Keratinocyte (primary cell): Measurements from ENCODE around the gene SRP68. TPM values are rescaled to one million over a fixed set of nuclear protein-coding genes. Genes with fewer than 3 reads are reported as not detected.

Experiments used
- DNase-seq: peaks from one replicate; pipeline ENCODE4 v3.0.0-alpha.2; 2011; ENCODE audit warnings: low read depth, missing footprints, low spot score
- FAIRE-seq: peaks from 2 replicates; lab custom pipeline; 2011; peaks lifted over from hg19 to GRCh38; lab: Jason Lieb, UNC
- H2AFZ ChIP-seq: 2 replicates; pipeline ENCODE4 v1.6.0; 2012; ENCODE audit warnings: low read length, control low read depth, inconsistent platforms; ENCODE audit not compliant: control insufficient read depth
- H3K27ac ChIP-seq: 2 replicates; pipeline ENCODE4 v1.5.1; 2011; ENCODE audit warnings: low read length; ENCODE audit not compliant: control insufficient read depth, insufficient read depth
- H3K27me3 ChIP-seq: 3 replicates; pipeline ENCODE4 v1.6.0; 2011; ENCODE audit warnings: low read length; ENCODE audit not compliant: control insufficient read depth, insufficient read depth; ENCODE audit errors: extremely low read depth
- H3K36me3 ChIP-seq, 2 experiments: 2 replicates in 1 of 2; 3 replicates in 1 of 2; pipeline ENCODE4 v1.5.1; 2011; ENCODE audit warnings: low read length in 2 of 2, mild to moderate bottlenecking in 1 of 2; ENCODE audit not compliant: control insufficient read depth in 2 of 2, insufficient read depth in 2 of 2; ENCODE audit errors: extremely low read depth in 1 of 2
- H3K4me1 ChIP-seq: 3 replicates; pipeline ENCODE4 v1.5.1; 2011; ENCODE audit warnings: low read length; ENCODE audit not compliant: control insufficient read depth, insufficient read depth; ENCODE audit errors: extremely low read depth
- H3K4me2 ChIP-seq: 3 replicates; pipeline ENCODE4 v1.6.0; 2011; ENCODE audit warnings: low read depth, low read length; ENCODE audit not compliant: control insufficient read depth, insufficient read depth; ENCODE audit errors: extremely low read depth
- H3K4me3 ChIP-seq, 3 experiments: fragments of 200-600 bp in 1 of 3; sonication (generic) in 1 of 3; 2 replicates in 2 of 3; 3 replicates in 1 of 3; pipeline ENCODE4 v1.5.1; 2011 to 2016; ENCODE audit warnings: low read length in 3 of 3, mild to moderate bottlenecking in 3 of 3, control low read depth in 2 of 3, inconsistent platforms in 1 of 3, low read depth in 1 of 3, mixed read lengths in 1 of 3, mixed run types in 1 of 3, moderate library complexity in 1 of 3; ENCODE audit not compliant: control insufficient read depth in 2 of 3, insufficient read depth in 2 of 3; ENCODE audit errors: extremely low read depth in 1 of 3
- H3K79me2 ChIP-seq: 2 replicates; pipeline ENCODE4 v1.6.0; 2012; ENCODE audit warnings: low read length; ENCODE audit not compliant: control insufficient read depth, insufficient read depth
- H3K9ac ChIP-seq: 3 replicates; pipeline ENCODE4 v1.6.0; 2011; ENCODE audit warnings: low read length; ENCODE audit not compliant: control insufficient read depth, insufficient read depth; ENCODE audit errors: extremely low read depth
- H3K9me1 ChIP-seq: 3 replicates; pipeline ENCODE4 v1.6.0; 2011; ENCODE audit warnings: low read length; ENCODE audit not compliant: control insufficient read depth, insufficient read depth; ENCODE audit errors: extremely low read depth
- H3K9me3 ChIP-seq: 2 replicates; pipeline ENCODE4 v1.5.1; 2012; ENCODE audit warnings: low read depth, low read length; ENCODE audit not compliant: control insufficient read depth
- H4K20me1 ChIP-seq: 3 replicates; pipeline ENCODE4 v1.6.0; 2011; ENCODE audit warnings: low read length; ENCODE audit not compliant: control insufficient read depth, insufficient read depth; ENCODE audit errors: extremely low read depth
- CTCF ChIP-seq, 3 experiments: IDR thresholded peaks in 1 of 3; conservative IDR thresholded peaks in 1 of 3; optimal IDR thresholded peaks in 1 of 3; 2 replicates in 2 of 3; 3 replicates in 1 of 3; pipeline versions ENCODE3 to v1.5.1; 2011; ENCODE audit warnings: low read length in 3 of 3, mild to moderate bottlenecking in 3 of 3, moderate library complexity in 2 of 3, control low read depth in 1 of 3, inconsistent platforms in 1 of 3; ENCODE audit not compliant: insufficient read depth in 2 of 3; ENCODE audit errors: extremely low read depth in 1 of 3
- EZH2 ChIP-seq: IDR thresholded peaks from one replicate; pipeline ENCODE4 v1.6.1; 2012; ENCODE audit warnings: inconsistent platforms, mild to moderate bottlenecking, low read length, moderate library complexity
- dilution Hi-C: fragments of 300-500 bp; cut with MboI; formaldehyde crosslinking; loops from one replicate; pipeline ENCODE4 v1.7.0; 2020; ENCODE audit warnings: low sequenced_read_pairs; ENCODE audit not compliant: extremely low pct_ligation_motif_present
- polyA plus RNA-seq, 5 experiments: library from polyadenylated mRNA; depleted of rRNA in 3 of 5; stranded (reverse) in 3 of 5; stranded (forward) in 1 of 5; unstranded in 1 of 5; fragments of >200 nt; gene quantifications; 1 replicate in 1 of 5; 2 replicates in 3 of 5; 3 replicates in 1 of 5; pipeline versions ENCODE4 v1.2.1 to v1.2.3, GENCODE V29; 2011 to 2012; ENCODE audit warnings: missing spikeins in 2 of 5, low read depth in 1 of 5, low replicate concordance in 1 of 5

SRP68 gene
- polyA plus RNA-seq, 1 donor (not counting 4 experiments of a cell fraction or from before 2014, with no cell fraction given): 81.3 TPM

GRCh38 chr17:76049239-76049638 is 23.1 kb downstream of the SRP68 start:
- H3K4me1 ChIP-seq: peaks cover 21% of the 10 kb centered on the region
- dilution Hi-C loops: no loop called here
- peaks cover 27 to 60% of the 10 kb centered on the region in 2 experiments for H3K36me3 ChIP-seq
- no peak overlapping the region for H3K9ac ChIP-seq
- TF ChIP-seq CTCF (optimal IDR thresholded peaks at IDR 0.05 in 1 of 3, IDR thresholded peaks at IDR 0.05 in 1 of 3, conservative IDR thresholded peaks at IDR 0.05 in 1 of 3; ENCODE audit: extremely low read depth in 1 of 3, insufficient read depth in 2 of 3, low read length in 3 of 3) (no peak), EZH2 (no peak)
- no peaks in the 10 kb centered on the region for H3K9me3 ChIP-seq
- no peak overlapping the region for H2AFZ ChIP-seq
- H3K79me2 ChIP-seq: peaks cover 7% of the 10 kb centered on the region
- no peaks in the 10 kb centered on the region for H4K20me1 ChIP-seq
- FAIRE-seq (no peak), DNase-seq (no peak)
- H3K4me3 ChIP-seq: no peak overlapping the region
- no peak overlapping the region for H3K27ac ChIP-seq
- H3K9me1 ChIP-seq: peaks cover 3% of the 10 kb centered on the region
- H3K27me3 ChIP-seq: no peaks in the 10 kb centered on the region
- no peak overlapping the region for H3K4me2 ChIP-seq

GRCh38 chr17:76048711-76049110 is 23.6 kb downstream of the SRP68 start:
- Histone ChIP-seq H3K79me2 (peaks cover 7% of the 10 kb centered on the region), H3K9ac (no peak overlapping the region), H3K4me2 (no peak overlapping the region), H3K9me1 (peaks cover 3% of the 10 kb centered on the region), H3K4me1 (peaks cover 15% of the 10 kb centered on the region), H2AFZ (no peak overlapping the region), H4K20me1 (no peaks in the 10 kb centered on the region), H3K4me3 (no peak overlapping the region), H3K36me3 (peaks cover 31 to 63% of the 10 kb centered on the region in 2 experiments), H3K27ac (no peak overlapping the region), H3K27me3 (no peaks in the 10 kb centered on the region), H3K9me3 (no peaks in the 10 kb centered on the region)
- FAIRE-seq (no peak), DNase-seq (no peak)
- dilution Hi-C loops: no loop called here
- TF ChIP-seq EZH2 (no peak), CTCF (optimal IDR thresholded peaks at IDR 0.05 in 1 of 3, IDR thresholded peaks at IDR 0.05 in 1 of 3, conservative IDR thresholded peaks at IDR 0.05 in 1 of 3; ENCODE audit: extremely low read depth in 1 of 3, insufficient read depth in 2 of 3, low read length in 3 of 3) (no peak)
